Activated T-helper 1 cell treated with anti-CD3 and anti-CD28 coated beads, Interleukin-2, amount 50 U/mL, for 16 hours (primary cell): ENCODE results near the gene CRABP1.
"Not testable (repeated sequence)": the region's sequence is repeated elsewhere in the genome, so short reads cannot be mapped to it uniquely, and the experiment has no call there.

Experiments
- DNase-seq, 2 donors: peaks; one replicate each; pipeline ENCODE4 v3.0.0-alpha.2; 2020; ENCODE audit warnings: low read depth in 1 of 2, low spot score in 1 of 2

The CRABP1 gene

GRCh38 chr15:78369161-78369560 is 29.0 kb downstream of the CRABP1 start:
- no peak for DNase-seq

DNA sequence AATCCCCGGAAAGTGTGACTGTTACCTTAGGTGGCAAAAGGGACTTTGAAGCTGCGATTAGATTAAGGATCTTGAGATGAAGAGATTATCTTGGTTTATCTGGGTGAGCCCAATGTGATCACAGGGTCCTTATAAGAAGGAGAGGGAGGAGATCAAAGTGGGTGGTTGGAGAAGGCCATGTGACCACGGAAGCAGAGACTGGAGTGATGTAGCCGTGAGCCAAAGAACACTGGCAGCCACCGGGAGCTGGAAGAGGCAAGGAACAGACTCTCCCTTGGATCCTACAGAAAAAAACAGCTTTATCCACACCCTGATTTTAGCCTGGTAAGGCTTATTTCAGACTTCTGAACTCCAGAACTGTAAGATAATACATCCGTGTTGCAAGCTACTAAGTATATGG is 29.9 kb downstream of the CRABP1 start:
- DNase-seq = no peak

GRCh38 chr15:78372880-78373279 is 32.7 kb downstream of the CRABP1 start:
- DNase-seq = no peak

DNA sequence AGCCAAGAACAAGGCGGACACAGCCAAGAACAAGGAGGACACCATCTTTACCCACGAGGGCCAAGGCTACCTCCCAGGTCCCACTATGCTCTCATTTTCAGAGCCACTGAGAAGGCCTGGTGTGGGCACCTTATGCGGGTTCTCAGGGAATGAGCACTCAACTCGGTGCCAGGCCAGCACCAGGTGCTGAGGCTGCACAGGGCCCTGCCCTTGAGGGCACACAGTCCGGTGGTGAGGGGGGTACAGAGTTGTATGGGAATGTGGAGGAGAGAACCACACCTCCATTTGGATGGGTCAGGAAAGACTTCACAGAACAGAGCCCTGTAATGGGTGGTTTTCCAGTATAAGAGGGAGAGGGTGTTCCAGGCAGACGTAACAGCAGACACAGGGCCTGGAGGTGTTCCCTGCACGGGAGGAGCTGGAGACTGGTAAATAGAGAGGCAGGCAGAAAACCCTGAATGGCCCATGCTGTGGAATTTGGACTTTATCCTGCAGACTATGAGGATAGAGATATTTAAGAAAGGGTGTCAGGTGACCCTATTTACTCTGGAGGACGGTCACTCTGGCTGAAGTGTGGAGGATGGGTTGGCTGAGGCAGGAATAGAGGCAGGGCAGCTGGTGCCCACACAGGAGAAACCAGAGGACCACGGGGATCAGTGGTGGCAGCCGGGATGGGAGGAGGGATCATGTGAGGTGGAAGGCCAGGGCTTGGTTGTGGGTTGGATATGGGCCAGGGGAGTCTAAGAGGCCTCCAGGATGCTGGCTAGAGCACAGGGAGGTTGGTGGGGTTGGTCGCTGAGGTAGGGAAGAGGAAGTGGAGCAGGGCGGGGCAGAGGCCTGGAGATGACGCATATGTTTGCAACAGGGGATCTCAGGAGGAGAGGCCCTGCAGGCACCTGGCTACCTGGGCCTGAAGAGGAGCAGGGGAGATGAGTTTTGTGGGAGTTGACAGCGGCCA is 34.6 kb downstream of the CRABP1 start:
- no peak for DNase-seq

DNA sequence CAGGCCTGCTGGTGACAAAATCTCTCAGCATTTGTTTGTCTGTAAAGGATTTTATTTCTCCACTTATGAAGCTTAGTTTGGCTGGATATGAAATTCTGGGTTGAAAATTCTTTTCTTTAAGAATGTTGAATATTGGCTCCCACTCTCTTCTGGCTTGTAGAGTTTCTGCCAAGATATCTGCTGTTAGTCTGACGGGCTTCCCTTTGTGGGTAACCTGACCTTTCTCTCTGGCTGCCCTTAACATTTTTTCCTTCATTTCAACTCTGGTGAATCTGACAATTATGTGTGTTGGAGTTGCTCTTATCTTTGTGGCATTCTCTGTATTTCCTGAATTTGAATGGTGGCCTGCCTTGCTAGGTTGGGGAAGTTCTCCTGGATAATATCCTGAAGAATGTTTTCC is 40.0 kb downstream of the CRABP1 start:
- DNase-seq = not testable (repeated sequence)

DNA sequence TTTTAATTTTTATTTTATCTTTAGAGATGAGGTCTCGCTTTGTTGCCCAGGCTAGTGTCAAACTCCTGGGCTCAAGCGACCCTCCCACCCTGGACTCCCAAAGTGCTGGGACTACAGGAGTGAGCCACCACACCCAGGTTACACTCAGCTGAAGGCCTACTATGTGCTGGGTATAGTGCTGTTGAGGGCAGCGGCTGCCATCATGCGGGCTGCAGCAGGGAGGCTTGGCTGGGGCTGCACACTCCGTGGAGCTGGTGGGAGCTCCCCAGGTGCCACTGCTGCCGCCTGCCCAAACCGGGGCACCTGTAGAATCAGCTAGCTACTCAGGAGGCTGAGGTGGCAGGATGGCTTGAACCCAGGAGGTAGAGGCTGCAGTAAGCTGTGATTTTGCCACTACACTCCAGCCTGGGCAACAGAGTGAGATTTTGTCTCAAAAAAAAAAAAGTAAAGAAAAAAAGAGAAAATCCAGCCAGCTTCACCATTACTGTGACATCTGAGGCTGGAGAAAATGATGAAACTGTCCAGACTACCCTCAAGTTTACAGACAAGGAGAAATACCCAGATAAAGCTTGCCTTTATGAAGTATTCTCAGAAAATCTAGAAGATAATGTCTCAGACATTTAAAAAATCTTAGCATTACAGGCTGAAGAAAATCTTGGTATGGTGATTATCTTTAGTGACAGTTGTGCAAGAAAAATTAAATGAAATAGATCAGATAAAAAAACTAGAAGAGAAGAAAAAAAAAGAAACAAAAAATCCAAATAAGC is 42.1 kb downstream of the CRABP1 start:
- no peak for DNase-seq

DNA sequence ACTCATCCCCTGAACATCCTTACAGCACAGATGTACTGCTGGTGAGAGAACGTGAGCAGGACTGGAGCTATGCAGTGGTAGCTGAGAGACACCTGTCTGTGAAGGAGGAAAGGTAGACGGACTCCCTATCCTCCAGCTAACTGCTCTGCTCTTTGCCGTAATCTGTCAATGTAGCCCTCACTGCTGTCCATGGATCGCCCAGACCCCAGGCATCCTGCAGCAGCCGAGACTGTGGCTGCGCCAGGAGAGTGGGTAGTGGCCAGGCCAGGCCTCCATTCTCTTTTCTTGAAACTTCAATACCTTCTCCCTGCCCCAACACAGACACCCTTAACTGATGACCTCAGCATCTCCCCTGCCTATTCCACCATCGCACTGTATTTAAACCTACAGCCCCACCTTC is 44.5 kb downstream of the CRABP1 start:
- DNase-seq = no peak

GRCh38 chr15:78387246-78388037 is 47.3 kb downstream of the CRABP1 start:
- no peak for DNase-seq

DNA sequence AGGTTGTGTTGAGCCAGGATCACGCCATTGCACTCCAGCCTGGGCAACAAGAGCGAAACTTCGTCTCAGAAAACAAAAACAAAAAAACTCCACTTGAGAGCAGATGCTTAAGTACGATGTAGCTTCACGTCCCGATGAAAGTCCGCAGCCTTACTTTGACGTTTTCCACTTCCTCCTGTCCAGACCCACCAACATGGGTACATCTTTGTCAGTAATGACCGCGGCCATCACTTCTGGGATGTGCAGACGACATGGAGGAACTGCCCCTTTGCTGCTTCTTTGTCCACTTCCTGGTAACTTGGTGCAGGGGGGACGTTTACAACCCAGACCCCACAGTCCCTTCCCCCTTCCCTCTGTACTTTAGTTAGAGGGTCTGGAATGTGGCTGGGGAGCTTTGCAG is 48.7 kb downstream of the CRABP1 start:
- no peak for DNase-seq

DNA sequence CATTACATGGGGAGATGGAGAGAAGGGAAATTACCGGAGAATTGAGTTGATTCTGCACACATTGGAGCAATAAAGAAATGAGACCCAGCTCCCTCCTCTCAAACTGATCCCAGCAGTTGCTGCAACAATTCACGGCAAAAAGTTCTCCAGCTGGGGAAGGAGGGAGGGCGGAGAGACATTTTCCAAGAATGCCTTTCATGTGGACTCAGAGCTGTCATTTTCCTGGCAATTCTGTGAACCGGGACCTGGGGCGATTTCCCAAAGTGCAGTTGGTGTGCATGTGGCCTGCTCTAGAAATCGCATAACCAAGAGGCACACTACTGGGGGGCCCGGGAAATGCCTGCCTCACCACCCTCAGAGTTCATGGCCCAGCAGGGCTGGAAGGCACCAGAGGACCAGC is 49.2 kb downstream of the CRABP1 start:
- no peak for DNase-seq

DNA sequence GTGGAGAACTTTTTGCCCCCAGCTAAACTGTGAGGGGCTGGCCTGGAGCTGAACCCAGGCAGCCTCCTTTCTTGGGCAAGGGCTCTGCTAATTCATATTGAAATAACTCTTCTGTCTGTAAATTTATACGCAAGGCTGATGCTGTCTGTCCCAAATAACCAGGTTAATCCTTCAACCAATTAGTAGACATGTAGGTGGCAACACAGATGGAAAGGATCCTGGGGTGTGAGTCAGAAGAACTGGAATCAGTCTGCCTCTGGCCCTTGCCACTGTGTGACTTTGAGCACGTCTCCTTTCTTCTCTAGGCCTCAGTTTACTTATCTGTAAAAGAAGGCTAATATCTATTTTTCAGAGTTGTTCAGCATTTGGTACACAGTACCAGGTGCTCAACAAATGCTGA is 49.6 kb downstream of the CRABP1 start:
- no peak for DNase-seq

DNA sequence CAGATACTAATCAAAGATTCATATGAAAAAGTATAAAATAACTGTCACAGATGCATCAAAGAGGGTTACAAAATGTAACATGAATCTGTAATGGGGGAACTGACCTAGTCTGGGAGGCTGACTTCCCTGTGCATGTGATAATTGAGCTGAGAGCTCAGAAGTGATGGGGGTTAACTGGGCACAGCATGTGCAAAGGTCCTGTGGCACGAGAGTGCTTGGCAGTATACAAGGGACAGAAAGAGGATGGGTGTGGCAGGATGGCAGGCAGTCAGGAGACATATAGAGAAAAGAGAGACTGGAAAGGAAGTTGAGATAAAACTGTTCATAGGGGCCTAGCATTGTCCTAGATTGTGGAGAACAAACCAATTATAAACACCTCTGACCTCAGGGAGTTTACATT is 50.1 kb downstream of the CRABP1 start:
- no peak for DNase-seq

GRCh38 chr15:78390826-78391225 is 50.7 kb downstream of the CRABP1 start:
- DNase-seq = no peak

DNA sequence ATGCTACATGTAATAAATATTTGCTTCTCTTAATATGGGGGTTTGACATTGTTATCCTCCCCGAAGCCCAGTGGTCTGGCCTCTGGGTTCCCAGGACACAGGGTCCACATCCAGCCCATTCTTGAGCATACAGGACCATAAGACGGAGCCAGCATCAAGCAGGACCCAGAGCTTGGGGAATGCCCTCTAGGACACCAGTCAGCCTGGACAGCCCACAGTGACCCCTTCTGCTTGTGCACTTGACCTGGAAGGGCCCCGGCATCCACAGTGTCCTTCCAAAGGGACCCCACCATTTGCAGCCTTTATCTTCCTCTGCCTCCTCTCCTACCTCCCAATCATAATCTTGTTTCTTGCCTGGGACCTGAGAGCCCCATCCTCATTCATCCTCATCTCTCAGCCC is 51.6 kb downstream of the CRABP1 start:
- DNase-seq = no peak

GRCh38 chr15:78392430-78392829 is 52.3 kb downstream of the CRABP1 start:
- no peak for DNase-seq

- DNase-seq = no peak
Observed at GRCh38 chr15:78393137-78393536, 53.0 kb downstream of the CRABP1 start.

- no peak for DNase-seq
Observed at GRCh38 chr15:78394026-78394425, 53.9 kb downstream of the CRABP1 start.

GRCh38 chr15:78394981-78395616 is 54.9 kb downstream of the CRABP1 start:
- DNase-seq = no peak

DNA sequence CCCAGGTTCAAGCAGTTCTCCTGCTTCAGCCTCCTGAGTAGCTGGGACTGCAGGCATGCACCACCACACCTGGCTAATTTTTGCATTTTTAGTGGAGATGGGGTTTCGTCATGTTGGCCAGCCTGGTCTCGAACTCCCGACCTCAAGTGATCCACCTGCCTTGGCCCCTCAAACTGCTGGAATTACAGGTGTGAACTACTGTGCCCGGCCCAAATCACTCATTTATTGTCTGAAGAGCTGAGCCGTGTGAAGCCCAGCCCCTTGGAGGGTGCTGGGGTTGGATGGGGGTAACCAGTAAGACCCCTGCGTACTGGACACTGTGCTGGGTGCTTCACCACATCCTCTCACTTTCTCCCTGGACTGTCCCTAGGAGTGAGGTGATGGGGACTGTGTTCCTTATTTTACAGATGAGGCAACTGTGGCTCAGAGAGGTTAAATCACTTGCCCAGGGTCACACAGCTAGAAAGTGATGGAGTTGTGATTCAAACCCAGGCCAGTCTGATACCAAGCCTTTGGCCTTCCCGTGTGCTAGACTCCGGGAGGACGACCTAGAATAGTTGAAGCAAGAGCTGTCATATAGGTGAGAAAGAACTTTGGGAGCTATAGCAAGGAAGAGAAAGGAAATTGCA is 56.1 kb downstream of the CRABP1 start:
- DNase-seq = no peak

- DNase-seq = no peak
Observed at GRCh38 chr15:78396976-78397375, 56.8 kb downstream of the CRABP1 start.

GRCh38 chr15:78397382-78397781 is 57.2 kb downstream of the CRABP1 start:
- no peak for DNase-seq
